SU-DHL-6 (cell line): ENCODE results near the gene TLE6.

ENCODE experiments used
- H2AFZ ChIP-seq: fragments of 200-600 bp; sonication (generic); 2 replicates; pipeline ENCODE4 v1.6.1; 2014; ENCODE audit warnings: low read depth, mild to moderate bottlenecking, moderate library complexity, mixed read lengths, antibody characterized with exemption, low read length; ENCODE audit not compliant: severe bottlenecking
- H3F3A ChIP-seq: fragments of 200-600 bp; shearing (Covaris generic); 2 replicates; pipeline ENCODE4 v1.6.0; 2016; ENCODE audit warnings: antibody characterized with exemption, mild to moderate bottlenecking; ENCODE audit not compliant: insufficient read depth
- H3K27ac ChIP-seq: fragments of 200-600 bp; sonication (generic); 2 replicates; pipeline ENCODE4 v1.5.1; 2016; ENCODE audit warnings: low read depth, mild to moderate bottlenecking, low read length, moderate library complexity, mixed read lengths
- H3K27me3 ChIP-seq: fragments of 200-600 bp; sonication (generic), shearing (Covaris generic); 2 replicates; pipeline ENCODE4 v1.6.0; 2014; ENCODE audit warnings: mild to moderate bottlenecking, low read length
- H3K36me3 ChIP-seq: fragments of 200-600 bp; sonication (generic); 2 replicates; pipeline ENCODE4 v1.6.1; 2014; ENCODE audit warnings: mild to moderate bottlenecking, low read length, mixed read lengths
- H3K4me2 ChIP-seq: fragments of 300-600, 200-600 bp; shearing (Covaris generic), sonication (generic); 2 replicates; pipeline ENCODE4 v1.6.0; 2014; ENCODE audit warnings: low read length, low read depth, mild to moderate bottlenecking; ENCODE audit not compliant: poor library complexity, severe bottlenecking
- H3K4me3 ChIP-seq: fragments of 200-600 bp; sonication (generic); 2 replicates; pipeline ENCODE4 v1.5.1; 2014; ENCODE audit warnings: antibody characterized with exemption, low read length, mild to moderate bottlenecking, mixed read lengths; ENCODE audit not compliant: insufficient read depth, poor library complexity, severe bottlenecking
- H3K79me2 ChIP-seq: fragments of 200-600 bp; sonication (generic); 2 replicates; pipeline ENCODE4 v1.6.1; 2014; ENCODE audit warnings: mild to moderate bottlenecking, low read length, moderate library complexity; ENCODE audit not compliant: insufficient read depth
- H3K9ac ChIP-seq: fragments of 200-600 bp; sonication (generic); 2 replicates; pipeline ENCODE4 v1.7.0; 2014; ENCODE audit warnings: mild to moderate bottlenecking, low read length
- H3K9me2 ChIP-seq: fragments of 200-600 bp; sonication (generic); replicated peaks from 2 replicates; pipeline ENCODE4 v1.6.1; 2014; ENCODE audit warnings: low read length; ENCODE audit not compliant: insufficient read depth
- H3K9me3 ChIP-seq: fragments of 200-600 bp; sonication (generic); 2 replicates; pipeline ENCODE4 v1.6.1; 2014; ENCODE audit warnings: low read length, mixed read lengths; ENCODE audit not compliant: insufficient read depth
- H4K20me1 ChIP-seq: fragments of 200-600 bp; sonication (generic); 2 replicates; pipeline ENCODE4 v1.6.1; 2014; ENCODE audit warnings: low read depth, mild to moderate bottlenecking, antibody characterized with exemption, low read length, moderate library complexity, mixed read lengths
- CTCF ChIP-seq: fragments of 200-600 bp; sonication (generic); IDR thresholded peaks from one replicate; pipeline ENCODE4 v1.5.1; 2017; ENCODE audit warnings: antibody characterized with exemption, mild to moderate bottlenecking, low read length, moderate library complexity; ENCODE audit not compliant: insufficient read depth, poor library complexity, severe bottlenecking
- EZH2phosphoT487 ChIP-seq: fragments of 200-600 bp; sonication (generic), shearing (Covaris generic); conservative IDR thresholded peaks from 2 replicates; pipeline ENCODE4 v1.6.1; 2018; ENCODE audit warnings: mild to moderate bottlenecking, antibody characterized with exemption, low read length, moderate library complexity, mixed read lengths

The TLE6 gene

GRCh38 chr19:3033595-3034405, 56.4 kb downstream of the TLE6 start:
- H4K20me1 ChIP-seq: no peaks in the 10 kb centered on the region
- H3K27ac ChIP-seq: no peak overlapping the region
- H3F3A ChIP-seq: no peaks in the 10 kb centered on the region
- H3K79me2 ChIP-seq: no peaks in the 10 kb centered on the region
- TF ChIP-seq EZH2phosphoT487: no peak
- no peak for TF ChIP-seq CTCF
- H3K4me3 ChIP-seq: no peak overlapping the region
- H3K9ac ChIP-seq: no peak overlapping the region
- H3K27me3 ChIP-seq: no peaks in the 10 kb centered on the region
- no peak overlapping the region for H3K4me2 ChIP-seq
- no peaks in the 10 kb centered on the region for H3K9me2 ChIP-seq
- no peak overlapping the region for H2AFZ ChIP-seq
- no peaks in the 10 kb centered on the region for H3K9me3 ChIP-seq
- H3K36me3 ChIP-seq: no peaks in the 10 kb centered on the region

GRCh38 chr19:3034406-3034655, 57.0 kb downstream of the TLE6 start:
- Histone ChIP-seq H3F3A (no peaks in the 10 kb centered on the region), H3K9me2 (no peaks in the 10 kb centered on the region)
- TF ChIP-seq CTCF: no peak

GRCh38 chr19:3034656-3035541, 57.5 kb downstream of the TLE6 start:
- H2AFZ ChIP-seq: peak overlapping the region; percentile 72
- H3K27me3 ChIP-seq: no peaks in the 10 kb centered on the region
- H3K36me3 ChIP-seq: no peaks in the 10 kb centered on the region
- H3K9me3 ChIP-seq: no peaks in the 10 kb centered on the region
- H4K20me1 ChIP-seq: no peaks in the 10 kb centered on the region
- TF ChIP-seq EZH2phosphoT487: no peak
- TF ChIP-seq CTCF: no peak
- H3K4me2 ChIP-seq: peak overlapping the region; percentile 74
- no peaks in the 10 kb centered on the region for H3K79me2 ChIP-seq
- H3F3A ChIP-seq: no peaks in the 10 kb centered on the region
- H3K27ac ChIP-seq: no peak overlapping the region
- H3K9me2 ChIP-seq: no peaks in the 10 kb centered on the region
- peak overlapping the region; percentile 73 for H3K9ac ChIP-seq
- H3K4me3 ChIP-seq: peak overlapping the region; percentile 62

More at GRCh38 chr19:3034406-3034655, 57.0 kb downstream of the TLE6 start:
- Histone ChIP-seq H3K27ac (no peak overlapping the region), H3K9me3 (no peaks in the 10 kb centered on the region), H3K4me3 (no peak overlapping the region), H4K20me1 (no peaks in the 10 kb centered on the region), H3K4me2 (no peak overlapping the region), H3K9ac (no peak overlapping the region), H3K36me3 (no peaks in the 10 kb centered on the region), H2AFZ (no peak overlapping the region), H3K27me3 (no peaks in the 10 kb centered on the region), H3K79me2 (no peaks in the 10 kb centered on the region)
